Stimulated activated CD4-positive, alpha-beta T cell treated with anti-CD3 and anti-CD28 coated beads, Interleukin-2, amount 100 ng/mL, for 4 hours (primary cell): ENCODE results near the gene EPHB1.

Experiments
- DNase-seq: peaks from one replicate; pipeline ENCODE4 v3.0.0-alpha.2; 2020; ENCODE audit warnings: low read depth

EPHB1 gene

DNA sequence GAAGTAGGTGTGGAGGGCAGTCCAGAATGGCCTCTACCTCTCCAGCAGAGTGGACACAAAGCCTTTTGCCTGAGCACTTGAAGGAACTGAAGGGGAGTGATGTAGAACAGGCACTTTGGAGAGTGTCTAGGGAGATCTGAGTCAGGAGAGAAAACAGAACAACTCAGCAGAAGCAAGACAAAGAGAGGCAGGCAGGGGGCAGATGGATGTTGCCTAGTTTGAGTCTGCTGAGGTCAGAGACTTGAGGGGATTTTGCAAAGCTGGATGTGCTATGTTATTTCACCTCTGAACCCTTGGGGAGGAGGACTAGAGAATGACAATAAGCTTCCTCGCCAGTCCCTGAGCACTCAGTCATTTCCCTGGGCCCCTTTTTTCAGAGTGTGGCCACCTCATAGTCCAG is 366.4 kb downstream of the EPHB1 start:
- DNase-seq, result no peak

DNA sequence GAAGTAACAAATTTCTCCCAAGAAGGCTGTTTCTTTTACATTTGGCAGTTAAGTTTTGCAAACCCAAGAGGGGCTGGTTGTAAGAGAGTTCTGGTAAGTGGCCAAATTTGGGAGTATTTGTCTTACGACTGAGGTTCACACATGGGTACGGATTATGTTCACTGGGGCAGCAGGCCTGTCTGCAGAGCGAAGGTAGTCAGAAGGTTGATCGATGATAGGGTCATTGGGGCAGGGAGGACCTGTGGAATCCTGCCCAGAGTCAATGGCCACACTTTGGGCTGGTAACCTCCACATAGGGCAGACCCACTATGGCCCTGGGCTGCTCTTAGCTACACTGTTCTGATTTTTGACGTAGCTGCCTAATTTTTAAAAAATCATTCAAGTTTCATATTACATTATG is 368.6 kb downstream of the EPHB1 start:
- DNase-seq, result no peak

DNA sequence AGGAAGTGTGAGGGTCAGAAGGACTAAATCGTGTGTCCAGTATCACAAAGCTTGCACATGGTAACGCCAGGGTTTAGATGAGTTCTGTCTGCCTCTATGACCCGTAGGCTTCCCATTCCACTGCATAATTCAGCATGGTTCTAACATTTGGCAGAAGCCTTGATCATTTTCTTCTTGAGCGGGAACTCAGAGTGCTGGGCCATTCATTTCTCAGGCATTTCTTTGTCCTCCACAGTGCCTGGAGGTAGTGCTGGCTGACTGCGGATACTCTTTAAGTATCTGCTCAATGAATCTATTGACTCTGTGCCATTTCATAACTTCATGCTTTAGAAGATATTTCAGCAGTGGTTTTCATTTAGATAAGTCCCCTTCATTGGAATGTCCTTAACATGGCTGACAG is 370.2 kb downstream of the EPHB1 start:
- DNase-seq, result no peak

DNA sequence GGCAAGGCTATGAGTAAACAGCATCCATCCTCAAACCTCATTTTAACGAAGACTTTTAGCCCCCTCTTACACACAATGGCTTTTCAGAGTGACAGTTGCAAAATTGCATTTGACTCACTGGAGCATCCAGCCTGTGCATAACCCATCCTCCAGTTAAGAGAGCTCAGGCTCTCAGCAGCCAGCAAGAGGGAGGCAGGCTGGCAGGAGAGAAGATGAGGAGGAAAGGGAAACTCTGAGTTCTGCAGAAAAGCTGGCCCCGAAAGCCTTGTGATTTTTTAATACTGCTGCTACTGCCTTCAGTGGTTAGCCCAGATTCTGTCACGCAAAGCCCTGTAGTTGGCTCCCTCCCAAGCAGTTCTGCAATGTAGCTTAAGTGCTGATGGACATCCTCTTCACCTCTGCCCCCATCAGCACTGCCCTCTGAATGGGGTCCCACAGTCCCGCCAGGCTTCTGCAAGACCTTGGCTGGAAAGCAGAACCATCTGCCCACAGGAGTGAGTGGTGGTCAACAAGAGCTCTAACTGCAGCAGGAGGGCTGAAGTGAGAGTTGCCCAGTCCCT is 371.3 kb downstream of the EPHB1 start:
- DNase-seq, result no peak

DNA sequence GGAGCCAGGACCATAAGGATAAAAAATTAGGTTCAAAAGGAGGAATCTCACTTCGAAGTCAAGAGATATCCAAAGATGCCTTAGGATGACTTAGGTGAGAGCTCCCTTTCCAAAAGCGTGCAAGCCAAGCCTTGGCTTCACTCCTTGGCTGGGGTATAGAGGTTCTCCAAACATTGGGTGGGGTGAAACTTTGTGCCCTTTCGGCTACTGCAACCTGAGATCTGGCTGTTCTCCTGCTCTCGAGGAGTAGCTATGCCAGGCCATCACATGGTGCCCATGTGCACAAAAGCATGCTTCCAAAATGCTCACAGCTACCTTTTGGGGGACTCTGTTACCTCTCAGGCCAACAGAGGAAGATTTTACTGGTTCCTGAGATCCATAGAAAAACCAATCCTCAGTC is 373.8 kb downstream of the EPHB1 start:
- DNase-seq, result no peak

DNA sequence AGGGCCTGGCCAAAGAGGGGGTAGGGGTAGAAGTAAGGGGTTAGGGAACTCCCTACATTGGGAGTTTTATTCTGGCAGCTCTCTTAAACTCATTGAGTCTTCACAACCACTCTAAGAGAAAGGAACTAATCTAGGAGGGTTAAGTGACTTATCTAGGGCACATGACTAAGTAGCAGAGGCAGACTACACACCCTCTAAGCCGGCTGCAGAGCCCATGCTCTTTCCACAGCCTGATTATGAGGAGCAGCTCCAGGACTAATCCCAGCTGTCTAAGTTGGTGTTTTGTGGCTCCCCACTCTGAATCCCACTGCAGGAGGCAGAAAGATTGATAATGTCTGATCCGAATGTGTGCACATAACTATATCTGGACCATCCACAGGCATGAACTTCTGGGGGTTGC is 374.6 kb downstream of the EPHB1 start:
- DNase-seq, result no peak

DNA sequence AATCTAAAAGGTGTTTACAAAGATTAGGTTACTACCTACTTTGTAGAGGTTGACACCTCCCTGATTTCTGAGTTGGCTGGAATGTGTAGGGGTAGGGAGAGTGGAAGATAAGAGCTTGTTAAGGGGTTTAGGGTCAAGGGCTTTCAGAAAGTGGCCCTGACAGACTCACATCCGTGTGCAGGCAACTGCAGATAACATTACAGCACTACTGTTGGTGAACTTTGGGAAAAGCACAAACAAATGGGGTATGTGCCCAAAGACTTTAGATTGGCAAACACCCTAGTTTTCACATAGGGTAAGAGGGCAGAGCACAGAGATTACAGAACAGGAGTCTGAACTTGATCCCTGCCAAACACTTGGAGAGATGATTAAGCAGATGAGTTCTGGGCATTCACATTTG is 375.7 kb downstream of the EPHB1 start:
- no peak for DNase-seq

DNA sequence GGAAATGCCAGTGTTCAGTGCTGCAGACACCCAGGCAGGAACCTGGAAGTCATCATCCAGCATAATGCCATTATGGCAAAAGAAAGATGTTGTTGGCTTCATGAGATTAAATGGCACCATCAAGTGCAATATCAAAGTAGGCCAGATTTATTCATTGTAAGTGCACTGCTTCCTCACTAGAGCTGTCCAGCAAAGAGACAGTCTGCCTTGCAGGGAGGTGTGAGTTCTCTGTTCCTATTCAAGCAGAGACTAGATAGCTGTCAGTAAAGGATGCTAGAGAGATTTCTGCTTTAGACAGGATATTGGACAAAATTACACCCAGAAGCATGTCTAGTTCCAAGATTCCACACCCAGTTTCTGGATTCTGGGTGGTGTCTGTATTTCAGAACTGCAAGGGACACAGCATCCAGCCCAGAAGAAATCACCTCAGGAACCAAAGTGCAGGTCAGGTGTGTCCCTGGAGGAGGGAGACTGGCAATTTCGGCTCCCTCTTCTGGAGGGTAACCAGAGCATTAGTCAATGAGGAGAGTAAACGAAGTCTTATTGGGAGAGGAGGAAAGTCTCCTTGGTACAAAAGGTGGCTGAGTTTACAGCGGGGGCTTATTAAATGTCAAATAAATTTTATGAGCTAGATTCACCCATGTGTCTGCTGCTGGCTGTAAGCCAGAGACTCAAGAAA is 377.3 kb downstream of the EPHB1 start:
- no peak for DNase-seq

DNA sequence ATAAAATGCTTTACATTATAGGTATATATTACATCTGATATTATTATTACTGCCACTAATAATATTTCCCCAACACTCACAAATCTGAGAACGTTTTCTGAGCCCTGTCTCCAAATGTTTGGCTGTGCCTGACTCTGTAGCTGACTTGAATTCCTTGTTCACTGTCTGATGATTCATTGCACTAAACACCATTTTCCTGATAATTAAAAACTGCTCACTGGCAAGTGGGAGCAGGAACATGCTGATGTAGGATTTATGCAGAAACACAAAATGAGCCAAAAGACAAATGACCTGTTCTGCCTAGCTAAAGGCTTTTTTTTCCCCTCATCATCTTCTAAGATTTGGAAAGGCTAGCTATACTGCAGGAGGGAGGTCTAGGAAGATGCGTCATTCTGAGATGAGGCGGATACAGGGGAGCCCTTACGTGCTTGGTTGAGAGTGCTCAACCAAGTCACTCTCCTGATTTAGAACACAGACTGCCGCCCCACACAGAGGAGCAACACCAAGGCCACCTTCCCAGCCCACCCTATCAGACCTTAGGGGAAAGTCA is 380.7 kb downstream of the EPHB1 start:
- no peak for DNase-seq

DNA sequence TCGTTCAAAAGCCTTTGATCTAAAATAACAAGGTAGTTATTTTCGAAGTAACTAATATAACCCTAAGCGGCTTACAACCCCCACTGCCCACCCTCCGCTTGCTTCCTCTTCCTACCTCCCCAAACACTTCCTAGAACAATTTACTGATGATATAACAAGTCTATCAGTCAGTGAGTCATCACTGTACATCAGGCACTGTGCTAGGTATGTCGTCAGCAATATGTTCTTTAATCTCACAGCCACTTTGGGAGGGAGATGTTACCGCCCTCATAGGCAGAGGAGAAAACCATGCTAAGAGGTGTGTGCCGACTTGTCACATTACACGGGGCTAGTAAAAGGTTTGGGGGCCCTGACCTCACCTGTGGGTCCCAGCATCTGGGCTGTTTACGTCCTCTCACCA is 381.8 kb downstream of the EPHB1 start:
- DNase-seq, result no peak

DNA sequence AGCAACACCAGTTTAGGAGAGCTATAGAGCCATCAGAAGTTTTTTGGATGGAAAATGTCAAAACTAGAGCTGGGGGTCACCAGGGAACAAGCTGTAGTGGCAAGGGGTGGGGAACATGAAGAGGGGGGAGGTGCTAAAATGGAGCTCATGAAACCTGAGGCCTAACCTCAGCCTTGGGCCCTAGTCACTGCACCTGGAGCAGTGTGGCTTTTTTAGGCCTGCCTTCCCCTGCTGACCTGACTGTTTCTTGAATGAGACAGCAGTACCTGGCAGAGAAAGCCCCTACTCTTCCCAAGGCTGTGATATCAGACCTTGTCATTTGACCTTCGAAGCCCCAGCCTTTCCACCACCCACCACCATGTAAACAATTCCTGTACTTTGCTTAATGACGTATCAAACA is 383.5 kb downstream of the EPHB1 start:
- DNase-seq, result no peak

DNA sequence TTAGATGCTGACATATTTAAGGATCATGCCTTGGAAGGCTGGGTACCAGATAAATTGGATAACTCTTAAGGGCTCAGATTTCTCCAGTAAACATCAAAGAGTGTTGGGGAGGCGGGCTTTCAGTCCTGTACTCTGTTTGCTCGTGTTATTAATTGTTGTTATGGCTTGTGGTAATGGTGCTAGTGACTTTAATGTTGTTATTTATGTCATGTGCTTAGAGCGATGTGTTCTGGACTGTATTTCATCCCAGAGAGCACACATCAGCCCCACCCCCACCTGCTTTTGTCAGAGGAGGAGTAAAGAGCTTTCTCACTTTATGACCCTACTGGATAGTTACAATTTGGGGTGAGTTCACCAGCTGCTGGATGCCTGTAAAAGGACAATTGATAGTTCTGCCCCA is 386.3 kb downstream of the EPHB1 start:
- no peak for DNase-seq

DNA sequence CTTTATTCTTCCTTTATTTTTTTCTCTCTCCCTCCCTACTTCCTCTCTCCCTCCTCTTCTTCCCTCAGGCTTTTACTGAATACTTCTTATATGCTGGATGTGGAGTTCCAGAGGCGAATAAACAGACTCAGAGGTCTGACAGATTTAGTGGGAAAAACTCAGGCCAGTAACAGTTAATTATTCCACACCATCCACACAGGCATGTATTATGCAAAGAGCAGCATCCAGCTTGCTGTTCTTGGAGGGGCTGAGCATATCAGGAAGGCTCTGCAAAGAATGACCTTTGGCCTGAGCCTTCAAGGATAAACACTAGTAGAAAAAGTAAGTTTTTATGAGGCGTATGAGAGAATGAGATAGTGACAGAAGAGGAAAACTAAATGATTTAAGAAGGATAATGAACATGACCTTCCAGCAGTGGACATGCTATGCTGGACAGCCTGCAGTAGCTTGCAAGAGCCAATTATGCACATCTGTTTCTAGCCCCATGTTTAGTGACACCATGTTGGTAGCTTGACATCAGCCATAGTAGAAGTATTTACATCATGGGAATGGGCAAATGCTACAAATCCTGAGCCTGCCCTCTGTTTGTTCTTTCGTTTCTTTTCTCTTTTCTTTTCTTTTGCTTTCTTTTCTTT is 387.4 kb downstream of the EPHB1 start:
- DNase-seq, result no peak

DNA sequence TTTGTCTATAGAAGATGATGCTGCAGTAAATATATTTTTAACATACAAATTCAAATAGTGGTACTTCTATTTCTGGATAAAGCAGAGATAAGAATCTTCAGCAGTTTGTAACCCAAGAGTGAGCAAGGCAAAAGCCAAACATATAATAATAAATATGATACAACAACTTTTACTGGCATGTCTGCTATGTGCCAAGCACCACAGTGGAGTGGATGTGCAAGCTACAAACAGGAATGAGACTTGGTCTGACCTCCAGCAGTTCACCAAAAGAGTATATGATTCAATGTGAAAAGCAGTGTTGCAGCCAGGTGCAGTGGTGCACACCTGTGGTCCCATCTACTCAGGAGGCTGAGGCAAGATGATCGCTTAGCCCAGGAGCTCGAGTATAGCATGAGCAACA is 395.6 kb downstream of the EPHB1 start:
- DNase-seq, result no peak

DNA sequence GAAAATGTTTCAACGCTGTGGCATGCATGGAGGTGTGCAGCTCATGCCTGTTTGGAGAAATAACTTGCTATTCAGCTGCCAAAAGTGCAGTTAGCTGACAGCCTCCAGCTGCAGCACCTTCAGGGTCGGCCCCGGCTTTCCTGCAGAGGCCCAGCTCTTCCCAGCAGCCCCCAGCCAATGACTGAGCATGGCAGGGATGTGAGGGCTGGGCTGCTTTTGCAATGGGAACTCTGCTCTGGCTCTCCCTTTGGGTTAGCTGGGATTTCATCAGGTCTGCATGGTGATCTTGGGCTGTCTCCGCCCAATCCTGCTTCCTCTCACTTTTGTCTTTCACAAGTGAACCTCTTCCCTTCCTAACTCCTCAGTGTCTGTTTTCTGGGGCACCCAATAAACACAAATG is 396.6 kb downstream of the EPHB1 start:
- no peak for DNase-seq

DNA sequence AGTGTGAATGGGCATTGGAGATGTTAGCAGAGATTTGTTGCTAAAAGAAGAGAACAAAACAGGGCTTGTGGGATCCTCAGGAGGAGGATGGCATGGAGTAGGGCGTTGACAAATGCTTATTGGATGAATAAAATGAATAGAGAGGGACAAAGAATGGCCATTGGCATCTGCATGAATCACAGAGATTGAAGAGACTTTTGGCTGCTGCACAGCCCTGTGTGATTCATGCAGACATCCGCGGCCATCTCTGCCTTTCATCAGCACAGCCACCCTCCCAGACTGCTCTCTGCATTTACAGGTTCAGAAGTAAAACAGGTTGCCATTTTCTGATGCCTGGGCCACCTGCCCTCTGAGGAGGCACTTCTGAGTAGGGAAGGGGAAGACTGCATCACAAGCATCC is 397.9 kb downstream of the EPHB1 start:
- no peak for DNase-seq

DNA sequence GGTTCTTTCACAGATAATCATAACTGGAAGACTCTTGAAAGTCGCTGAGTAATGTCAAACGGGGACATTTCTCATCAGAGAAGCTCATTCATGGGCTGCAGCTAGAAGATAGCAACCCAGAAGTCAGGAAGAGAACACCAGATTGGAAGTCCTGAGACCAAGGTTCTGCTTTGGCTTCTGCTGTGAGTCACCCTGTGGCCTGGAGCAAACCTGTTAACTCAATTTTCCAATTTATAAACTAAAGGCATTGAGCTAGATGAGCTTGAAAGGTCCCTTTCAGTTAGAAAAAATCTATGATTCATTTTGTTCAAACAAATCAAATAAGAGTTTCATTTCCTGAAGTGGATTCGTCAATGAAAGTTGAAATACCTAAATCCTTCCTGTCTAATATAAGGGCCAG is 402.2 kb downstream of the EPHB1 start:
- no peak for DNase-seq

DNA sequence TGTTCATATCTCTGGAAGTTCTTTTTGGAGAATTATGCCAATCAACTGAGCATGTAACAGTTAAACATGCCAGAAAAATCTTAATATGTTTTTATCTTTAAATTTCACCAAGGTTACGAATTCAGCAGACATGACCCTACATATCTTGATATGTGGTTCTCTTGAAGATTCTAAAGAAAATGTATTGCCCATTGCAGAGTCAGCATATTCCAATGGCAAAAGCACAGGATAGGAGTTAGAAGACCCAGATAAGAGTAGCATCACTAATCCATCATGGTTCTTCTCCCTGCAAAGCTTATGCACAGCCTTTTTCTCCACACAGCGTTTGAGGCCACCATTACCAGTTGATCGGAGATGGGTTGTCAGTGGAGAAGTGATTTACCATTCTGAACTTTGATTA is 402.8 kb downstream of the EPHB1 start:
- DNase-seq, result no peak

DNA sequence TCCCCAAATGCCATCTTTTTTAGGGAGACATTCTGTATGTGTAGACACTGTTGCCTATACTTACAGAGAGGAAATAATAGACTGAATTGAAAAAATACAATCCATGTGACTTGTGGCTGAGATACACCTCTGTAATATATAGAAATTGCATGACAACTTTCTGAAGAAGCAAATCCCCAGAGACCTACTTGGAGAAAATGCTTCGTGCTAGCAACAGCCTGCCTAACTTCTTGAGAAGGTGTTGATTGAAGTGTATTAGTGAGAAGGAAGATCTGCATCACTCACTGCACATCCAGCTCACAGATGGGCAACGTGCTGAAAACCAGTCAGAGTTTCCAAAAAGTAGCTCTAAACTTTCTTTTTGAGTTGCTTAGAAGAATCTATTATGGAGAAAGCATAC is 404.1 kb downstream of the EPHB1 start:
- DNase-seq, result no peak

DNA sequence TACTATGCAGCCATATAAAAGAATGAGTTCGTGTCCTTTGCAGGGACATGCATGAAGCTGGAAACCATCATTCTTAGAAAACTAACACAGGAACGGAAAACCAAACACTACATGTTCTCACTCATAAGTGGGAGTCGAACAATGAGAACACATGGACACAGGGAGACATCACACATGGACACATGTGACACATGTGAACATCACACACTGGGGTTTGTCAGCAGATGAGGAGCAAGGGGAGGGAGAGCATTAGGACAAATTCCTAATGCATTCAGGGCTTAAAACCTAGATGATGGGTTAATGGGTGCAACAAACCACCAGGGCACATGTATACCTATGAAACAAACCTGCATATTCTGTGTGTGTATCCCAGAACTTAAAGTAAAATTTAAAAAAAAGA is 408.0 kb downstream of the EPHB1 start:
- no peak for DNase-seq

DNA sequence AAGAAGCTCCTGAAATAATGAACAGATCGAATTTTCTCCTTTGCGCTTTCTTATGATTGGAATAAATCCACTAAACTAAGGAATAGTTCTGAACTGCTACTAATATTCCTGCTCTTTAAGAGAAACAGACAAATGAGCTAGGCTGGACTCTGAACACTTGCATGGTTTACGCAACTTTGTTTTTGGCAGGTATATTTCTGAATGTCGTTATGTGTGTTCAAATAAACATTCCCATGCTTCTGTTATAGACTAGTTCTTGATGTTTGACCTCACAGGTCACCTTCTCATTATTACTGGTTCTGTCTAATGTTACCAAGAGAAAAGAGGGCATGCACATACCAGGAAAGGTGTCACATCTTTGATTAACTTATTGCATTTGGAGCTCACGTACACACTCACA is 418.2 kb downstream of the EPHB1 start:
- DNase-seq, result no peak

DNA sequence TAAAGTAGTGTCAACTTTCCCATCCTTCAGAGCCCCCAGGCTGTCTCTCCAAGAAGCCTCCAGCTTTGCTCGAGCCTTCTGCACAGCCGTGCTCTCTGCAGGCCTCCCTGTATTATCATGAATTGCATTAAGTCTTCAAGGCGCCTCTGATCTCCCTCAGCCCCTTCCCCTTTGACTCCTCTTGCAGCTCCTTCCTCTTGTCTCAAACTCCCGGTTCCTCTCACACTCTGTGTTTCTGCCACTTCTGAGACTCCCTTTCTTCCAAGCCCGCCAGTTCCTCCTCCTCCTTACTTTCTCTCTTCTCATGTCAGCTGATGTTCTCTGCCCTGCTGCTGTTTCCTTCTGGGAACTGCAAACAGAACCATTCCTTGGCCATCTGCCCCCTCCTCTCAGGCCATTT is 418.8 kb downstream of the EPHB1 start:
- DNase-seq, result no peak

DNA sequence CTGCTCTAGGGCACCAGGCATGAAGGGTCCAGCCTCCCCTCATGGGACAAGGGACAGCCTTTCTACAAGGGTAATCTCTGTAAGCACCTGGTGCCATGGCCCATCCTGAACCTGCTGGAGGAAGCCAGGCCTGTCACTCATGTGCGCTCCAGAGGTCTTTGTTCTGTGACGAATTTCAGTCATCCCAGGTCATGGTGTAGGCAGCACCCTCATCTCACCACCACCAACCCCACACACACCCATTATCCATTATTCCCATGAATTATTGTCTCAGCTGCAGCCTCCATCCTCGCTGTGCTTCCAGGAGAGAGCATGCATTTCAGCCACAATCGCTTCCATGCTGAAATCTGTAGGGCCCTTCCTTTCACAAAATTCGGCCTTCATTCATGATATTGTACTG is 419.3 kb downstream of the EPHB1 start:
- DNase-seq, result no peak

DNA sequence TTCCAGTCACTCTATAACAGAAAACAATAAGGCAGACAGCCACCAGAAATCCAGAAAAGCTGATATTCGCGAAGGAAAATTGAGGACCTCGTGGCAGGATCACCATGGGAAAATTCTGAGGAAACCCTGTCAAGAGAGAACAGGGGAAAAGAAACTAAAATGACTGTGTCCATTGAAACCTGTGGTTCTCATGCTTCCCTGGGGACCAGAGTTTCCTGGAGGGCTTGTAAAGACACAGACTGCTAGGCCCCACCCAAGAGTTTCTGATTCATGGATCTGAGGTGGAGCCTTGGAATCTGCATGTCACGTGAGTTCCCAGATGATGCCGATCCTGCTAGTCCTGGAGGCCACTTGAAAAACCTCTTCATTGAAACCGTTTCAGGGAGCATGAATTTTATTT is 420.5 kb downstream of the EPHB1 start:
- DNase-seq, result no peak
